SIG-M5 treated with dmso at 0.1 percent for 504 hours (cell line): ENCODE measurements around the gene PTGES2.
"Not testable (repeated sequence)": the region's sequence is repeated elsewhere in the genome, so short reads cannot be mapped to it uniquely, and the experiment has no call there.

Source experiments
- DNase-seq: peaks from one replicate; lab custom pipeline; 2025; ENCODE audit not compliant: unreplicated experiment; lab: John Stamatoyannopoulos, UW

PTGES2 gene

GRCh38 chr9:128120741-128121465 lies 6.6 kb downstream of the PTGES2 start:
- DNase-seq = no peak

- DNase-seq = no peak
These were observed 7.3 kb downstream of the PTGES2 start for GRCh38 chr9:128120061-128120740.

GRCh38 chr9:128118971-128119665 lies 8.4 kb downstream of the PTGES2 start:
- no peak for DNase-seq

GRCh38 chr9:128118472-128118857 lies 9.1 kb downstream of the PTGES2 start:
- no peak for DNase-seq

- peak; percentile 78 for DNase-seq
These were observed 9.7 kb downstream of the PTGES2 start for GRCh38 chr9:128117613-128118471.

GRCh38 chr9:128116104-128117083 lies 11.1 kb downstream of the PTGES2 start:
- DNase-seq = no peak

- DNase-seq = no peak
These were observed 12.1 kb downstream of the PTGES2 start for GRCh38 chr9:128115187-128116103.

GRCh38 chr9:128114326-128115186 lies 13.0 kb downstream of the PTGES2 start:
- DNase-seq = no peak

GRCh38 chr9:128113526-128114325 lies 13.8 kb downstream of the PTGES2 start:
- no peak for DNase-seq

GRCh38 chr9:128111726-128112125 lies 15.8 kb downstream of the PTGES2 start:
- DNase-seq = not testable (repeated sequence)

- DNase-seq = no peak
These were observed 18.3 kb downstream of the PTGES2 start for GRCh38 chr9:128109050-128109709.

GRCh38 chr9:128108269-128109049 lies 19.1 kb downstream of the PTGES2 start:
- DNase-seq = no peak

- no peak for DNase-seq
These were observed 19.9 kb downstream of the PTGES2 start for GRCh38 chr9:128107468-128108268.

- DNase-seq = no peak
These were observed 20.5 kb downstream of the PTGES2 start for GRCh38 chr9:128106940-128107467.
